Suppressor macrophage treated with lipopolysaccharide for 1 hour (primary cell): ENCODE measurements around the gene LGR6.
A peak's percentile ranks its signal among the peaks of the same experiment; 100 is the strongest.
"Not testable (repeated sequence)": the region's sequence is repeated elsewhere in the genome, so short reads cannot be mapped to it uniquely, and the experiment has no call there.

ENCODE experiments used
- DNase-seq, 3 donors: peaks; one replicate each; pipeline ENCODE4 v3.0.0-alpha.2; 2020 to 2022

The LGR6 gene

DNA sequence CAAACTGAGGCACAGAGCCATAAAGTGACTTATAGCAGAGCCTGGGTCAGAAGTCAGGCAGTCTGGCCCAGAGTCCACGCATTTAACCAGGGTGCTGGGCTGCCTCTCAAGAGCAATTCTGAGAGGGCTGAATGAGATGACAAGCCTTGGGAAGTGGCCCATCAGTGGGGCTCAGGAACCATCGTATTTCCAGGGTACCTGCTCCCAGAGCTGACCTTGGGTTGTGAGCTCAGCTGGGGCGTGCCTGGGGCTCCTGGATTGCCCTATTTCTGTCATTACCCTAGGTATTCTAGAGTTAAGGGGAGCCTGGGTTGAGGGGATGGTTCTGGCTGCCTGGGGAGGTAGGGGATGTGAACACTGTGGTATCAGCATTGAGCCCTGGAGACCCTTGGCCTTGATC is 49.4 kb downstream of the LGR6 start:
- no peak for DNase-seq

DNA sequence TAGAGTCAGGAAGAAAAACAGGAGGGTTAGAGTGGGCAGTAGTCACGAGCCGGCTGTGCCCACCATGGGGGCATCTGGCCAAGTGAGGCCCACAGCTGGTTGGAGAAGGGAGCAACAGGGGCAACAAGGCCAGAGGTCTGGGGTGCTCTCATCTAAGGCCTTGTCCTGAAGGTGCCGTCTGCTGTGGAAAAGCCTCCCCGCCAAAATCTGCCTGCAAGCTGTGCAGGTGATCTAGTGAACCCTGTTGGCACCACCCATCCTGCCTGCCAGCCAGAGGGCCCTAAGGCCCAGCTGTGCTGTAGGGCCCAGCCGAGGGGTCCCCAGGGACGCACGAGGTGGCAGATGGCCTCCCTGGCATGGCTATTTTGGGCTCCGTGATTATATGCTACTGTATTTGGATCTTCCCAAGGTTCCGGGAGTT is 51.3 kb downstream of the LGR6 start:
- DNase-seq = no peak

DNA sequence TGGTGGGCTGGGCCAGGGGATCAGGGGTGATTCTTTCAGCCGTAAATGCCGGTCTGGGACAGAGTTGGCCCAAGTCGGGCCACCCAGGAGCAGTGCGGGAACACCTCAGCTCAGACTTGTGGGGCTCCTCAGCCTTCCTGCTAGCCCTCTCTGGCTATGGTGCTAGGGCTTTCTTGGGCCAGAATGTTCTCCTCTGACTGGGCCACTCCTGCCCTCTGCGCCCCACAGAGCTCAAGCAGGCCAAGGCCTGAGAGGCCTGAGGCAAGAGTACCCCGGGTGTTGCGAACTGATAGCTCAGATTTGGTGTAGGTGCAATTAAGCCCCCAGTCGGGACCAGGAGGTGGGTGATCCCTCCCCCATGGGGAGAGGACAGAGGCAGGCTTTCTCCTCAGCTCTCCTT is 51.8 kb downstream of the LGR6 start:
- DNase-seq = no peak

DNA sequence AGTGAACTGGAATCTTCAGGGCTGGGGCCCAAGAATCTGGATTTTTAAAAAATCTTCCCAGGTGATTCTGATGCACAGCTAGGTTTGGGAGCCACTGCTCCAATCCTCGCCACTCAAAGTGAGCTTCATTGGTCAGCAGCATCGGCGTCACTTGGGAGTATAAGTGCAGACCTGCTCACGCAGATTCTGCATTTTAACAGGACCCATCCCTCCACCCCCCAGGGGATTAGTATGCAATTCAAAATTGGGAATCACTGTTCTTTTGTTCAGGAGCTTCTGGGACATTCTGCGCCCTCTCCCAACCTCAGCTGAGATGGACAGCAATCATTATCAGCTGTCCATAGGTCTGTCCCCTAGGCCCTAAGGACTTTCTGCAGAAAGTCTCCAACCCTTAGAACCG is 53.5 kb downstream of the LGR6 start:
- DNase-seq = no peak

DNA sequence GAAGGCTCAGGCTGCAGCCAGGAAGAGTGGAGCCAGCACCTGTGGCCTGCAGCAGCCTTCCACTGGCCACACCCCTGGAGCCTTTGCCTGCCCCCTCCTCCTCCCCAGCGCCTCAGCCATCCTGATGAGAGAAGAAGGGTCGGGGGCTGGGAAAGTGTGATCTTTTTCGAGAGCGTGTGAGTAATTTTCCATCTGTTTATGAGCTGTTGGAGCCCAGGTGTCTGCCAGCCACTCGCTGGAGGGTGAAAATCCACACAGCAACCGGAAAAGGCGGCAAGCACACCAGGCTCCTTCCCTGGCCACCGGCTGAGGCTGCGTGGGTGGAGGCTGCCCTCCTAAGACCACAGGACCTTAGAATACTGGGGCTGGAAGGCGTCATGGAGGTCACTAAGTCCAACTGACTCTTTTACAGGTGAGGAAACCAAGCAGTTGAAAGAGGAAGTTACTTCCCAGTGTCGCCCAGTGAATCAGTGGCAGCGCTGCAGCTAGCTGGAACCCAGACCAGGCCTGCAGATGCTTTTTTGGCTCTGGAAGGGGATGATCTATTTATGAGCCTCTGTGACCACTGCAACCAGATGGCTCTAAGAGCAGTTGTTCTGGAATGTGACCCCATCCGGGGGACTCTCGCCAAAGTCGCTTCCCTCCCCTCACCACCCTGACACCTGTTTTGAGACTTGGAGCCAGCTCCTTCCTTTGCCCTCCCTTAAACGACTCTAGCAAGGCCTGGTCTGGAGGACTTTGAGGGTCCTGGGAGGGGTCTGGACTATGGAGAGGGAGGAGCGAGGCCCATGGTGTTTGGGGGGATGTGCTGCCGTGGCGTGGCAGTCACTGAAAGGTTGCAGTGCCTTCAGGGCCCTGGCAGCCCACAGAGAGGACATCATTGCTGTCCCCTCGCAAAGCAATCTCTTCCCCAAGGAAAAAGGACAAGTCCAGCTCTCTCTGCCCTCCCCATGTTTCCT is 54.5 kb downstream of the LGR6 start:
- no peak for DNase-seq

DNA sequence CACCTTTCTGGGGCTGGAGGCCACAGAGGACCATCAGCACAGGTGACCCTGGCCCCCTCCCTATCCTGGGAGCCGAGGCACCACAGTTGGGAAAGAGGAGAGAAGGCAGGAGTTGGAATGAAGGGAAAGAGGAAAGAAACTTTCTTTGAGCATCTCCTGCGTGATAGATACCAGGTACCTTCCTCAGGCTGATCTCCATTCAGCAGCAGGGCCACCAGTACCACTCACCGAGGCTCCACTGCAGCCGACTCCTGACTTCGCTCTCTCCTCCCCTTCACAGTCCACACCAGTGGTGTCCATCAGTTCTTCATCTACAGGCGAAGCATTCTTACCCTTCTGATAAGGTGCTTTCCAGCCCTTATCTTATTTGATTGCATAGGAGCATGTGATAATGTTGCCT is 55.3 kb downstream of the LGR6 start:
- DNase-seq = no peak

DNA sequence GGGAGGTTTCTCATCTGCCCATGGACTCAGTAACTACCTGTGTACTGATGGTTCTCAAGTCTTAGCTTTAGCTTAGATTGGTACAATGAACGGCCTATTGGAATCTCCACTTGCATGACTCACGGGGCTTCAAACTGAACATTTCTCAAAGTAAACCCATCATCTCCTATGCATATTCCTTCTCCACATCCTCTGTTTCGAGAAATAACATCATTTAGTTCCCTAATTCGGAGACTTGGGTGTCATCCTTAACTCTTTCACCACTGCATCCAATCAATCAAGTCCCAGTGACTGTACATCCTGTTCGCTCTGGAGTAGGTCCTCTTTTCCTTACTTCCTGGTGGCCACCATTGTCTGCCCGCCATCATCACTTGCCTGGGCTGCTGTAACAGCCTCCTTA is 55.8 kb downstream of the LGR6 start:
- peak; percentile 22 to 80 (median 53) for DNase-seq

DNA sequence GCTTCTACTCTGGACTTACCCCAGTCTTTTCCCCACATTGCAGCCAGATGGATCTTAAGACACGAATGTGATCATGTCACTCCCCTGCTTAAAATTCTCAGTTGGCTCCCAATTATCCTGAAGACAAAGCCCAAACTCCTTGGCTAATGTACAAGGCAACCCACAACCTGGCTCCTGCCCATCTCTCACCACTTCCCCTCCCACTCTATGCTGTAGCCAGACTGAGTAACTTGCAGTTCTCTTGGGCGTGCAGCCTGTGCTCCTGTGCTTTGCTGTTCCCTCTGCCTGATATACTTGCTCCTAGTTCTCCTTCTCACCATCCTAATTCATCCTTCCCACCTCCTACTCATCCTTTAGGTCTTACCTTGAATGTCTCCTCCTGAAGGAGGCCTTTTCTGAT is 56.2 kb downstream of the LGR6 start:
- no peak for DNase-seq

DNA sequence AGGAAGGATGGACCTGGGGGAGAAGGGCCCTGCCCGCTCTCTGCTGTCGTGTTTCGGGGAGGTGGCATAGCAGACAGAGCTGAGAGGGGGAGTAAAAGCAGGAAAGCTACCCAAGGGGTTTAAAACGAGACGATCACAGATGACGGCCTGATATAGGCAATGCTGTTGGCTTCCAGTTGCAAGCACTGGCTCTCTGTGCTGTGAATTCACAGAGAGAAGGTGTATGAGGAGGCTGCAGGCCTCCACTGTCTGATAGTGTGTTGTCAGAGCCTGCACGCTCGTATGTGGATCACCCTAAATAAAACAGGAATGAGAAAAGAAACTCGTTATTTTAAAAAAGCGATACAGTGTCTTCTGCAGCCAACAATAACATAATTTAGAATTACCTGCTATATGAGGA is 57.4 kb downstream of the LGR6 start:
- DNase-seq = no peak

DNA sequence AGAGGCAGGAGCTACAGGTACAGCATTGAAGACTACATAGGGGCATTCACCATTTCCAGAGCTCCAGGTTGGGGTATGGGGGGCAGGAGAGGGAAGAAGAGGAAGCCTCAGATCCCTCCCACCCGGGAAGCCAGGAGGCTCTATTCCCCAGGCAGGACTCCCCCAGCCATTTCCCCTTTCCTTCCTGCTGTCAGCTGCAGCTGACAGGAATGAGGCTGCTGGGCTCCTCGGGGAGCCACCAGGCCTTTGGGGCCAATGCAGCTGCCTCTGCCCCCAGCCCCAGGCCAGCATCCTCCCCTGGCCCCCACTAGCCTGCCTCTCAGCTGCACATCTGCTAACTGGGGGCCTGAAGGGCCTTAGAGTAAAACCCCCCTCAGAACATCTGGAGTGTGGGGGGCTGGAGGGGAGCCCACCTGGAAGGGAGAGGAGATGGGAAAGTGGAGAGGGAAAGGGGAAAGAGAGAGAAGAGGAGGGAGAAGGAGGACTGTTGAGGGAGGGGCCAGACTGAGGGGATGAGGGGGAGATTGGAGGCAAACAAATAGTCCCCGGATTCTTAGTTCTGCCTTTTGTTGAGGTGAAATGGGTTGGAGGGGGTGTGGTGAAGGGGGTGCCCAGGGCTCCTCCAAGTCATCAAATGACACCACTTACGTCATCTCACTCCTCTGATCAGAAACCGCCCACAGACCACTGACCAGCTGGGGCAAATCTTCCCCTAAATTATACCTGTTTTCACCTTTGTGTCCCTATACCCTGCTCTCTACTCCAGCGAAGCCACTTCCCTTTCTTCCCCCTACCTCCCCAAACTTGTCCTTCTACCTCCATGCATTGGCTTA is 58.0 kb downstream of the LGR6 start:
- DNase-seq = peak in 2 of 3 donors; percentile 20 to 41

DNA sequence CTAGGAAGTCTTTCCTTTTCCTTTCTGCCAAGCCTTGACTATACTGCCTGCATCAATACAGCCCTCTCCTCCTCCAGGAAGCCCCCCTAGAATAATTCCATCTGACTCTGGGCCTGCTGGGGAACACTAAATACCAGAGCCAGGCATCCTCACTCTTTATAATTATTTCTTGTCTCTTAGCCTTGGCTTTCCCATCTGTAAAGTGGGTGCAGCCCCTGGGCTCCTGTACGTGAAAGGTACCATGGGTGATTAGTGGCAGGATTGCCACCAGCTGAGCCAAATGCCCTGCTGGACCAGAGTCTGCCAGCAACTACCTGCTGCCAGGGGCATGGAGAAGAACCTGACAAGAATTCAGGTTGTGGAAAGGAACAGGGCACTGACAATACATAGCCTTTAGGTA is 58.7 kb downstream of the LGR6 start:
- no peak for DNase-seq

DNA sequence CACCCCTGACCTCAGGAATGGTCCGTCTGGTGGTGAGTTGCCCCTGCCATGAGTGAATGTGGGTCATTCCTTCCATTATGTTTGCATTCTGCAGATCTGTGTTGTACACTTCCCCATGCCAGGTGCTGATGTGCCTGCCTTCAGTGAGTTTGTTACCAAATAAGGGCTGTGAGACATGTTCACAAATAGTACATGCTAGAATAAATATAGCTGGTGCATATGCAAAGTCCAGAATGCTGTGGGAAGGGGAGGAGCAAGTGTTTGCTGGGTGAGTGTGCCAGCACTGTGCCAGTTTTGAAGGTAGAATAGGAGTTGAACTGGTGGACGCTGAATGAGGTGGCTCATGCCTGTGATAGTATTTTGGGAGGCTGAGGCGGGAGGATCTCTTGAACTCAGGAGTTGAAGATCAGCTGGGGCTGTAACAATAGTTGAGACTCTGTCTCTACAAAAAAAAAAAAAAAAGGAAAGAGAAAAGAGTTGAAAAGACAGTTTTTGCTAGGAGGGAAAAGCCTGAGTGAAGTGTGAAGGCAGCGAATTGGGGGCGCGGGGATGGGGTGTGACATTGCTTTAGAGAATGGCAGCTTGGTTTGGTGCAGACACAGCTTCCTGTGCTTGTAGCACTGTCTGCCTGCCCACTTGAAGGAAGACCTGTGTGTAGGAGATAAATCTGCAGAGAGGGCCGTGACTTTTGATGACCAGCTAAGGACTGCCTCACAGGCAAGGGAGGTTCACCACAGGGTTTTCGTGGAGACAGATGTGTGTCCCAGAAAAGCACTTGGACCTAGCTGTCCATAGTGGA is 61.1 kb downstream of the LGR6 start:
- DNase-seq = no peak

DNA sequence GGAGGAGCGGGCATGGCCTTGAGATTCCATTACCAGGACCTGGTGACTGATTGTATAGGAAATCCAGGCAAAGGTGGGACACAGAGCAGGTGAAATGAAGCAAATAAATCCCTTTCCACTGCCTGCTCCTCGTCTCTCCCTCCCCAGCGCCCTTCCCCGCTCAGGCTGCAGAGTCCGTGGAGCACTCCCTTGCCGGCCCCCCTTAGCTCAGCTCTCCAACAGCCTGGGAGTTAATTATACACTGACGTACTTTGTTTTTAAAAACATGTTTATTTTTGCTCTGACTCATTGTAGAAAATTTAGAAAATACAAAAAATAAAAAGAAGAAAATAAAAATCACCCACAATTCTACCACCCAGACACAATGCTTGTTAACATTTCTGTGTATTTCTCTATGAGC is 61.7 kb downstream of the LGR6 start:
- DNase-seq = no peak

DNA sequence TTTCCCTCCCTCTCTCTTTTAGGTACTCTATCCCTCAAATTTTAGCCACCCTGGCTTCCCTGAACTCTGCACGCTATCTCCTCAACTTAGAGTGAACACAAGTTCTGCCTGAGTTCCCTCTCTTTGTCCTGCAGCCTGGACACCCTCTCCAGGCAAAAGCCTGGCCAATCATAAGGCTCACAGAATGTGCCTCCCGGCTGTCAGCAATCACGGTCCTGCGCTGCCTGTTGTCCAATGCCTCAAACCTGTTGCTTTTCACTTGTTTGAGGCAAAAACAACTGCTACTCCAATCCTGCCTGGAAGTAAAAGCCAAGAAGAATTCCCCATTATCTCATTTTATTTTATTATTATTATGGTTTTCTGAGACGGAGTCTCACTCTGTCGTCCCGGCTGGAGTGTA is 66.1 kb downstream of the LGR6 start:
- no peak for DNase-seq

DNA sequence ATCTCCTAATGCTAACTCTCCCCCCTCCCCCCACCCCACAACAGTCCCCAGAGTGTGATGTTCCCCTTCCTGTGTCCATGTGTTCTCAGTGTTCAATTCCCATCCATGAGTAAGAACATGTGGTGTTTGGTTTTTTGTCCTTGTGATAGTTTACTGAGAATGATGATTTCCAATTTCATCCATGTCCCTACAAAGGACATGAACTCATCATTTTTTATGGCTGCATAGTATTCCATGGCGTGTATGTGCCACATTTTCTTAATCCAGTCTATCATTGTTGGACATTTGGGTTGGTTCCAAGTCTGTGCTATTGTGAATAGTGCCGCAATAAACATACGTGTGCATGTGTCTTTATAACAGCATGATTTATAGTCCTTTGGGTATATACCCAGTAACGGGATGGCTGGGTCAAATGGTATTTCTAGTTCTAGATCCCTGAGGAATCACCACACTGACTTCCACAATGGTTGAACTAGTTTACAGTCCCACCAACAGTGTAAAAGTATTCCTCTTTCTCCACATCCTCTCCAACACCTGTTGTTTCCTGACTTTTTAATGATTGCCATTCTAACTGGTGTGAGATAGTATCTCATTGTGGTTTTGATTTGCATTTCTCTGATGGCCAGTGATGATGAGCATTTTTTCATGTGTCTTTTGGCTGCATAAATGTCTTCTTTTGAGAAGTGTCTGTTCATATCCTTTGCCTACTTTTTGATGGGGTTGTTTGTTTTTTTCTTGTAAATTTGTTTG is 67.8 kb downstream of the LGR6 start:
- DNase-seq = not testable (repeated sequence)

DNA sequence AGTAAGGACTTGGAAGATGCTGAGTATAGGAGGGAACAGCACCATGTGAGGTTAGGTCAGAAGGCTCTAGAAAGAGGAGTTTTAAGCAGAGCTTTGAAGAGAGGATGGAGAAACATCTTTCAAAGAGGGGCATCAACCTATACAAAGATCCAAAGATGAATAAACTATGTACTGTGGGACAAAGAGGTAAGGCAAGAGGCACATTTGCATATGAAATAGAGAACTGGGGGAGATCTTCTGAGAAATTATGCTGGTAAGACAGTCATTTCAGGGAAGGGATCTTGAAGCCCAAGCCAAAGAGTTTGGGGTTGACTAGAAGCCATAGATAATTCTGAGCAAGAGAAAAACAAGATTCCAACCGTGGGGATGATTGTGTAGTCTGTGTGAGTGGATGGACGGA is 70.0 kb downstream of the LGR6 start:
- no peak for DNase-seq

DNA sequence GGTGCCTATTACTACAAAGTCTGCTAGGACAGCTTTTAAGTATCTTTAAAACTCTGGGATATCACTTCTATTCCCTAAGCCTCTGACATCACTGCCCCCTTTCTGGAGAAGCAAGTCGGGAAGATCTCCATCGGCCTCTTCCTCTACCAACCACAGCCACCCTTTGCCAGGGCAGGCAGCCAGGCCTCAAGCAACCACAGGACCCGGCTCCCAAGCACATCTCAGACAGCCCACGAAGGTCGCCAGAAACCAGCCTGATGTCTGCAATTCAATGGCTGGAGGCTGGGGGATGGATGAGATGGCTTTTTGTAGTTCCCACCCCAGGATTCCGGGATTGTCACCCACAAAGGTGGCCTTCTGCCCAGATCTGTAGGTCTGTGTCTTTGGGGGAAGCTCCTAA is 70.7 kb downstream of the LGR6 start:
- no peak for DNase-seq

DNA sequence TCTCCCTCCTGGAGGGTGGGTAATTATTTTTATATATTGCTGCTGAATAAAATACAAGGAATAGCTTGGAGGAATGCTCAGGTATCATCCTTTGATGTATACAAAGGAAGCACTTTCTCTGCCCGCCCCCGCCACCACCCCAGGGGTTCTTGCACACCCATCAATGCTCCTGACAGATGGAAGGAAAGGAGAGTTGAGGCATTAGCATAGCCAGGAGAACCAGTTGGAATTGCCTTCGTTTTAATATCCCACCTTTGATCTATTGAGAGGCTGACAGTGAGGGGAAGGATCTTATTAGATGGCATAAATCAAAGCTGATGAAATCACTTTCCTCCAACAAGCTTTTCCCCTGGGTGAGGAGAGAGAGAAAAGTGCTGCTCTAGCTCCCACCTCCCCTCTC is 71.1 kb downstream of the LGR6 start:
- no peak for DNase-seq

DNA sequence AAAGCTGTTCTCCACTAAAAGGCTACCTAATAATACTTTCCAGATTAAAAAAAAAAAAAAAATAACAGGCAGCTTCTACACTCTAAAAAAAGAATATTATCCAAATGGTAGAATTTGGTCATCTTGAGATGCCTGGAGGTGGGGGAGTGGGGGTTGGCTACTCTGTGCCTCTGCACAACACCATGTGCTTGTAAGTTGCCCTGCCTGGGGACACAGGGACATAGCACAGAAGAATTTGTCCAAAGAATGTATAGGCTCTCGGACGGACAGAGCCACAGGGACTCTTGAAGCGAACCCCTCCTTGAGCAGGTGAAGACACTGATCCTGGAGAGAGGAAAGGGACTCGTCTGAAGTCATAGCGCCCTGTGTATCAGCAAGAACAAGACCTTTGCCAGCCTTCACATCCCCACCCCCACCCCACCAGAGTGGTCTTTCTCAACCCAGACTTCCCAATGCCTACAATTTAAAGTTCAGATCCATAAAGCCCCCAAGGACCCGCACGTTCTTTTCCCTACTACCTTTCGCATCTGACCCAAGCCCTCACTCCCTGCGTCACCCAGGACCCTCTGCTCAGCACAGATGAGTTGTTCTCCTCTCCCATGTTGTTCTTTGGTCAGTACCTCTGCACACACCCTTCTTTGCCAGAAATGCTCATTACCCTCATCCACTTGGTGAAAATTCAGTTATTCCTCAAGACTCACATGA is 72.6 kb downstream of the LGR6 start:
- DNase-seq = no peak

DNA sequence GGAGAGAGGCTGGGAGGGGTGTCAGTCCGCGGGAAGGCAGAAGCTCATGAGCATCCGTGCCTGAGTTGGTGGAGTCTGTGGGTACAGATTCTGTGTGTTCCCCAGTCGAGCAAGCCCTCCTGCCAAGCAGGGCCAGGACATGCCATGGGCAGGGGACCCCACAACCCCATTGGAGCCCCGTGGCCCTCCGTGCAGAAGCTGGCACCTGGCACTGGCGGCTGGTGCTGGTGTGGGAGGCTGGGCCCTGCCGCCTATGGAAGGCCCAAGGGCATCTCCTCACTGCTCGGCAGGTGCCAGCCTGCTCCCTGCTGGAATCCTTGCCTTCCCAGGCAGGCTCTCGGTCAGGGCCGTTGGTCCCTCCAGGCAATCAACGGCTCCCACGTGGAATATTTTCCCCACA is 74.4 kb downstream of the LGR6 start:
- no peak for DNase-seq

DNA sequence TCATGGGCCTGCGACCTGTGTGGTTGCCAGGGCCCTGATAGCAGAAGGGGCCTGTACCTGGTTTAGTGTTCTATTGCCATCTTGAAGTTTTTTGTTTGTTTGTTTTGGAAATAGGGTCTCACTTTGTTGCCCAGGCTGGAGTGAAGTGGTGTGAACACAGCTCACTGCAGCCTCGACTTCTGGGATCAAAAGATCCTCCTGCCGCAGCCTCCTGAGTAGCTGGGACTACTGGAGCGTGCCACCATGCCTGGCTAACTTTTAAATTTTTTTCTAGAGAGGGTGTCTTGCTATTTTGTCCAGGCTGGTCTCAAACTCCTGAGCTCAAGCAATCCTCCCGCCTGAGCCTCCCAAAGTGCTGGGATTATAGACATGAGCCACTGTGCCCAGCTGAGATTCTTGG is 75.2 kb downstream of the LGR6 start:
- DNase-seq = no peak

DNA sequence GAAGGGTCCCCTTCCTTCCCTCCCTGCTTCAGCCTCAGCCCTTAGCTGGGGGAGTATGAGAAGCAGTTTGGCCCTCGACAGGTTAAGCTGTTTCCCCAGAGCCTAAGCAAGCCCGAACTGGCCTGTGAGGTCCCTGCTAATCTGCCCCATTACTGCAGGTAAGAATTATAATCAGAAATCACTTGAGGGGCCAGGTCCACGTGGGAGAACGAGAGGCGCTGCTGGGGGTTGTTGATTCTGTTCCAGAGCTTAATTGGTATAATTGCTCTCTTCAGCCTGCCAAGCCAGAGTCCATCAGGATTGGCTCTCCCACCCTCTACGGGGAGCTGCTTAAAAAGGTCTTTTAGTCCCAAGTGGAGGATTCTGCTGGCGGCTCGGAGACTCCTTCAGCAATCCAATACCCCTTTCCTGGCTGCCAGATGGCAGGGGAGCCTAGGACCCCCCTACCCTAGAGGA is 77.3 kb downstream of the LGR6 start:
- no peak for DNase-seq
